Psoas muscle (tissue), 8 donors: ENCODE data around the gene MKNK2. TPM values are rescaled to one million over a fixed set of nuclear protein-coding genes. Genes with fewer than 3 reads are reported as not detected.

Source experiments
- ATAC-seq, 4 donors: fragments of 200-7000 bp; cut with Tn5 transposase; one replicate each; pipeline ENCODE4 v1.9.1; 2020; ENCODE audit warnings: moderate library complexity in 3 of 4, mild to moderate bottlenecking in 2 of 4
- DNase-seq, 2 donors: peaks; one replicate each; pipeline ENCODE4 v3.0.0-alpha.2; 2020
- H3K27ac ChIP-seq: fragments of 200-600 bp; one replicate; pipeline ENCODE4 v1.8.0; 2022
- H3K27me3 ChIP-seq, 3 donors: fragments of 200-600 bp in 1 of 3; one replicate each; pipeline versions ENCODE4 v1.6.1 to v1.8.0; 2013 to 2022; ENCODE audit warnings: low read length in 2 of 3, mild to moderate bottlenecking in 2 of 3, moderate library complexity in 1 of 3; ENCODE audit not compliant: insufficient read depth in 3 of 3
- H3K36me3 ChIP-seq, 2 donors: fragments of 200-600 bp in 1 of 2; one replicate each; pipeline versions ENCODE4 v1.6.1 to v1.8.0; 2013 to 2022; ENCODE audit warnings: low read depth in 1 of 2, mild to moderate bottlenecking in 1 of 2, moderate library complexity in 1 of 2; ENCODE audit not compliant: insufficient read depth in 1 of 2
- H3K4me1 ChIP-seq: fragments of 200-600 bp; one replicate; pipeline ENCODE4 v1.8.0; 2022
- H3K4me3 ChIP-seq: fragments of 200-600 bp; one replicate; pipeline ENCODE4 v1.8.0; 2022; ENCODE audit warnings: mild to moderate bottlenecking
- H3K9me3 ChIP-seq: fragments of 200-600 bp; one replicate; pipeline ENCODE4 v1.8.0; 2022
- WGBS, 3 donors: extraction: QIAGEN DNeasy Blood & Tissue Kit; methylation state at CpG; one replicate each; pipeline versions ENCODE4 v1.1.6 to v1.1.7; 2013; 5-methylcytosine and 5-hydroxymethylcytosine counted together
- intact Hi-C, 2 donors: fragments of 100-400 bp; cut with DNase I; formaldehyde crosslinking; loops; one replicate each; pipeline versions ENCODE4 v1.11.0 to v1.14.2; 2022
- polyA plus RNA-seq, 3 donors: library from polyadenylated mRNA; stranded (reverse); fragments of 200-250 nt; gene quantifications; one replicate each; pipeline ENCODE4 v1.2.3, GENCODE V29; 2013
- total RNA-seq, 4 donors: library from RNA; stranded (reverse); fragmentation: NEBNext Ultra II Directional in 2 of 4; extraction: Animal tissue kit (Norgen Biotek cat#: 25700) in 2 of 4; gene quantifications; one replicate each; pipeline versions ENCODE4 v1.2.1 to v1.2.4, GENCODE V29; 2021 to 2023
- TF ChIP-seq, protein P1 (sequence below): fragments of 200-600 bp; IDR thresholded peaks from one replicate; pipeline ENCODE4 v1.8.0; 2022; ENCODE audit warnings: antibody characterized with exemption
- donor health status: healthy with polysubstance abuse.
- donor health status: DM: no; HTN: no; CAD: no; lungs with moderate emphysema.
- donor health status: Bipolar disorder and iron deficiency.
- donor health status: healthy.
- donor health status: DM: yes; HTN: yes; CAD: no.
- donor health status: DM: no; HTN: no; CAD: no.
- donor health status: DM: no; HTN: no; CAD: no.
- donor health status: DM: yes; HTN: yes; CAD: no.

MKNK2 gene
- total and polyA plus RNA-seq, 7 donors = 793 to 2,795 (median 1,017) TPM

DNA sequence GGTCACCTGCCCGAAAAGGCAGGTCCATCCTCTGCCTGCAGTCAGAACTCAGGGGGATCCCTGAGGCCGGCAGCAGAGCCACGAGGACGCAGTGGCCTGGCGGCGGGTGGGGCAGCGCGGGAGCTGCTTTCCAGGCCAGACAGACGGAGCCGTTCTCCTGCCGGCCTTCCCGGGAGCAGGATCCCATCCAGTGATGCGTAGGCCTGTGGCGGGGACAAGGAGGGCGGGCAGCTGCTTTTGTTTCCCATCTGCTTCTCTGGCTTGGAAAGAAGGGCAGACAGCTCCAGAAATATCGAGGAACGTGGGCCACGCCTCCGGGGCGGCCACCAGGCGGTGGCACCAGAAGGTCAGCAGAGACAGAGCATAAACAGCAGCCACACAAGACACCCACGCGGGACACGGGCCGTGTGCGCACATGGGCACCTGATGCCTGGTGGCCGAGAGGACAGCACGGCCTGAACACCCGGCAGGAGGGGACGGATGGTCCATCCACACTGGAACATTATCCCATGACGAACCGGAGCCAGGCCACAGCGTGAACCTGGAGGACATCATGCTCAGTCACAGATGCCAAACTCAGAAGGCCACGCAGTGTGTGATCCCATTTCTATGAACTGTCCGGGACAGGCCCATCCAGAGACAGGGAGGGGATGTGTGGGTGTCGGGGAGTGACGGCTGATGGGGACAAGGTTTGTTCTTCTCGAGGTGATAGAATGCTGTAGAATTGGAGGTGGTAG, 13.9 kb upstream of the MKNK2 start:
- 19 to 40% (median 23%) methylated on average over 38 of the region's 38 CpGs for WGBS, 3 donors
- ATAC-seq = peak; percentile 39 to 71 (median 68)
- intact Hi-C loops = loop anchor here in 1 of 2 donors (5.0 kb wide), 1 partner anchor 38 kb away; no protein-coding TSS in a partner anchor

GRCh38 chr19:2064395-2064787, 13.3 kb upstream of the MKNK2 start:
- H3K36me3 ChIP-seq = no peaks in the 10 kb centered on the region
- WGBS, 3 donors = 28 to 49% (median 35%) methylated on average over 13 of the region's 13 CpGs
- peak; percentile 66 to 88 for DNase-seq
- intact Hi-C loops = no loop called here
- peak overlapping the region; percentile 97 for H3K27ac ChIP-seq
- no peaks in the 10 kb centered on the region for H3K9me3 ChIP-seq
- H3K4me3 ChIP-seq = peak overlapping the region; percentile 41
- H3K27me3 ChIP-seq = no peaks in the 10 kb centered on the region
- peak; percentile 13 to 27 (median 20) for ATAC-seq
- TF ChIP-seq, protein P1, sequence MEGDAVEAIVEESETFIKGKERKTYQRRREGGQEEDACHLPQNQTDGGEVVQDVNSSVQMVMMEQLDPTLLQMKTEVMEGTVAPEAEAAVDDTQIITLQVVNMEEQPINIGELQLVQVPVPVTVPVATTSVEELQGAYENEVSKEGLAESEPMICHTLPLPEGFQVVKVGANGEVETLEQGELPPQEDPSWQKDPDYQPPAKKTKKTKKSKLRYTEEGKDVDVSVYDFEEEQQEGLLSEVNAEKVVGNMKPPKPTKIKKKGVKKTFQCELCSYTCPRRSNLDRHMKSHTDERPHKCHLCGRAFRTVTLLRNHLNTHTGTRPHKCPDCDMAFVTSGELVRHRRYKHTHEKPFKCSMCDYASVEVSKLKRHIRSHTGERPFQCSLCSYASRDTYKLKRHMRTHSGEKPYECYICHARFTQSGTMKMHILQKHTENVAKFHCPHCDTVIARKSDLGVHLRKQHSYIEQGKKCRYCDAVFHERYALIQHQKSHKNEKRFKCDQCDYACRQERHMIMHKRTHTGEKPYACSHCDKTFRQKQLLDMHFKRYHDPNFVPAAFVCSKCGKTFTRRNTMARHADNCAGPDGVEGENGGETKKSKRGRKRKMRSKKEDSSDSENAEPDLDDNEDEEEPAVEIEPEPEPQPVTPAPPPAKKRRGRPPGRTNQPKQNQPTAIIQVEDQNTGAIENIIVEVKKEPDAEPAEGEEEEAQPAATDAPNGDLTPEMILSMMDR = no peak
- H3K4me1 ChIP-seq = peaks cover 44% of the 10 kb centered on the region

More for the DNA sequence above, 13.9 kb upstream of the MKNK2 start:
- Histone ChIP-seq H3K27me3 (no peaks in the 10 kb centered on the region), H3K4me1 (peaks cover 43% of the 10 kb centered on the region), H3K4me3 (peak overlapping the region; percentile 41), H3K36me3 (no peaks in the 10 kb centered on the region), H3K27ac (peak overlapping the region; percentile 97), H3K9me3 (no peaks in the 10 kb centered on the region)
- DNase-seq = peak; percentile 83 to 95
- TF ChIP-seq, protein P1 = peak; percentile 15

GRCh38 chr19:2063824-2064223, 12.8 kb upstream of the MKNK2 start:
- TF ChIP-seq, protein P1 = no peak
- no peak for ATAC-seq
- WGBS, 3 donors = 53 to 68% (median 58%) methylated on average over 8 of the region's 8 CpGs
- Histone ChIP-seq H3K9me3 (no peaks in the 10 kb centered on the region), H3K4me1 (peaks cover 47% of the 10 kb centered on the region), H3K27me3 (no peaks in the 10 kb centered on the region), H3K36me3 (no peaks in the 10 kb centered on the region), H3K4me3 (peak overlapping the region; percentile 41), H3K27ac (peak overlapping the region; percentile 97)
- intact Hi-C loops = no loop called here
- DNase-seq = no peak

DNA sequence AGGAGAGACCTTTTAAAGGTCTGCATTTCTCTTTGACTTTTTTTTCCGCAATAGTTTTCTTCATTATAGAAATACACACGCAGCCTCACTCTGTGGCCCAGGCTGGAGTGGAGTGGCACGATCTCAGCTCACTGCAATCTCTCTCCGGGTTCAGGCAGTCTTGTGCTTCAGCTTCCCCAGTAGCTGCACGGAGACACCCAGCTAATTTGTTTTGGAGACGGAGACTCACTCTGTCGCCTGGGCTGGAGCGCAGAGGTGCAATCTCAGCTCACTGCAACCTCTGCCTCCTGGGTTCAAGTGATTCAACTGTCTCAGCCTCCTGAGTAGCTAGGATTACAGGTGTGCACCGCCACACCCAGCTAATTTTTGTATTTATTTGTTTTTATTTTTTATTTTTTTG, 11.7 kb upstream of the MKNK2 start:
- no peaks in the 10 kb centered on the region for H3K9me3 ChIP-seq
- intact Hi-C loops = no loop called here
- peaks cover 55% of the 10 kb centered on the region for H3K4me1 ChIP-seq
- no peak for DNase-seq
- no peak overlapping the region for H3K4me3 ChIP-seq
- 87 to 91% (median 88%) methylated on average over 9 of the region's 9 CpGs for WGBS, 3 donors
- H3K36me3 ChIP-seq = no peaks in the 10 kb centered on the region
- ATAC-seq = no peak
- no peaks in the 10 kb centered on the region for H3K27me3 ChIP-seq
- H3K27ac ChIP-seq = peak overlapping the region; percentile 97
- TF ChIP-seq, protein P1 = no peak
